A673 (cell line): ENCODE results near the gene KLK5.
"Not testable (repeated sequence)": the region's sequence is repeated elsewhere in the genome, so short reads cannot be mapped to it uniquely, and the experiment has no call there.

Experiments
- EZH2 ChIP-seq: fragments of 200-600 bp; sonication (generic); IDR thresholded peaks from 2 replicates; pipeline ENCODE4 v1.6.1; 2017; ENCODE audit warnings: borderline replicate concordance, low read depth, mild to moderate bottlenecking, mixed read lengths, antibody characterized with exemption, low read length; ENCODE audit not compliant: poor library complexity, severe bottlenecking
- TF ChIP-seq, protein P1 (sequence below): fragments of 300-800, 200-600 bp; sonication (generic); conservative IDR thresholded peaks from 2 replicates; pipeline ENCODE4 v1.5.1; 2017; ENCODE audit warnings: low read depth, mild to moderate bottlenecking, antibody characterized with exemption, low read length, moderate library complexity, mixed read lengths

DNA sequence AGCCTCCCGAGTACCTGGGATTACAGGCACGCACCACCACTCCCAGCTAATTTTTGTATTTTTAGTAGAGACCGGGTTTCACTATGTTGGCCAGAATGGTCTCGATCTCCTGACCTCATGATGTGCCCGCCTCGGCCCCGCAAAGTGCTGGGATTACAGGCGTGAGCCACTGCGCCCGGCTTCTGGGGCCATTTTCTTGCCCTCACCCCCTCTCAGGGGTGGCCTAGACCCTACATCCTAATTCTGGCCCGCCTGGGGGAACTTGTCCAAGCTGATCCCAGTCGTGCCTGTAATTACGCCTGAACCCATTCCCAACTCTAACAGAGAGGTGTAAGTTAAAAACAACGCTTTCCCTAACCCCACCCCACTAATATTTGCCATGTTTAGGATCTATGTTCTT lies 31.6 kb upstream of the KLK5 start:
- TF ChIP-seq, protein P1, sequence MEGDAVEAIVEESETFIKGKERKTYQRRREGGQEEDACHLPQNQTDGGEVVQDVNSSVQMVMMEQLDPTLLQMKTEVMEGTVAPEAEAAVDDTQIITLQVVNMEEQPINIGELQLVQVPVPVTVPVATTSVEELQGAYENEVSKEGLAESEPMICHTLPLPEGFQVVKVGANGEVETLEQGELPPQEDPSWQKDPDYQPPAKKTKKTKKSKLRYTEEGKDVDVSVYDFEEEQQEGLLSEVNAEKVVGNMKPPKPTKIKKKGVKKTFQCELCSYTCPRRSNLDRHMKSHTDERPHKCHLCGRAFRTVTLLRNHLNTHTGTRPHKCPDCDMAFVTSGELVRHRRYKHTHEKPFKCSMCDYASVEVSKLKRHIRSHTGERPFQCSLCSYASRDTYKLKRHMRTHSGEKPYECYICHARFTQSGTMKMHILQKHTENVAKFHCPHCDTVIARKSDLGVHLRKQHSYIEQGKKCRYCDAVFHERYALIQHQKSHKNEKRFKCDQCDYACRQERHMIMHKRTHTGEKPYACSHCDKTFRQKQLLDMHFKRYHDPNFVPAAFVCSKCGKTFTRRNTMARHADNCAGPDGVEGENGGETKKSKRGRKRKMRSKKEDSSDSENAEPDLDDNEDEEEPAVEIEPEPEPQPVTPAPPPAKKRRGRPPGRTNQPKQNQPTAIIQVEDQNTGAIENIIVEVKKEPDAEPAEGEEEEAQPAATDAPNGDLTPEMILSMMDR: not testable (repeated sequence)
- not testable (repeated sequence) for TF ChIP-seq EZH2
